ENCODE results near the gene SPRR2G.
"Not testable (repeated sequence)": the region's sequence is repeated elsewhere in the genome, so short reads cannot be mapped to it uniquely, and the experiment has no call there.

SPRR2G gene

GRCh38 chr1:153150846-153151245 is at the start of gene SPRR2G:
SPRR2G (minus strand) TSS chr1:153150890; CDS start chr1:153150110, 780 bp downstream.
- DNase-seq: no peak

GRCh38 chr1:153195216-153195615 is 44.5 kb upstream of the SPRR2G start:
- DNase-seq: no peak

- no peak for DNase-seq
Observed at GRCh38 chr1:153194331-153195050, 43.8 kb upstream of the SPRR2G start.

- DNase-seq: no peak
Observed at GRCh38 chr1:153192697-153193096, 42.0 kb upstream of the SPRR2G start.

GRCh38 chr1:153190373-153190772 is 39.7 kb upstream of the SPRR2G start:
- DNase-seq: no peak

- DNase-seq: not testable (repeated sequence)
Observed at GRCh38 chr1:153188301-153188700, 37.6 kb upstream of the SPRR2G start.

GRCh38 chr1:153180556-153180955 is 29.9 kb upstream of the SPRR2G start:
- no peak for DNase-seq

- DNase-seq: no peak
Observed at GRCh38 chr1:153178922-153179321, 28.2 kb upstream of the SPRR2G start.

- DNase-seq: no peak
Observed at GRCh38 chr1:153174624-153175023, 23.9 kb upstream of the SPRR2G start.

- DNase-seq: no peak
Observed at GRCh38 chr1:153168686-153169085, 18.0 kb upstream of the SPRR2G start.

- DNase-seq: no peak
Observed at GRCh38 chr1:153155541-153155940, 4.9 kb upstream of the SPRR2G start.

GRCh38 chr1:153152481-153152880 is 1.8 kb upstream of the SPRR2G start:
- DNase-seq: no peak

GRCh38 chr1:153141377-153141776 is 9.3 kb downstream of the SPRR2G start:
- no peak for DNase-seq

GRCh38 chr1:153140484-153140883 is 10.2 kb downstream of the SPRR2G start:
- DNase-seq: no peak

GRCh38 chr1:153133743-153134142 is 16.9 kb downstream of the SPRR2G start:
- DNase-seq: no peak

GRCh38 chr1:153133267-153133666 is 17.4 kb downstream of the SPRR2G start:
- DNase-seq: no peak

GRCh38 chr1:153128688-153129087 is 22.0 kb downstream of the SPRR2G start:
- DNase-seq: not testable (repeated sequence)

GRCh38 chr1:153127296-153127695 is 23.4 kb downstream of the SPRR2G start:
- no peak for DNase-seq

- no peak for DNase-seq
Observed at GRCh38 chr1:153125536-153125935, 25.2 kb downstream of the SPRR2G start.

GRCh38 chr1:153123793-153124192 is 26.9 kb downstream of the SPRR2G start:
- DNase-seq: not testable (repeated sequence)

- DNase-seq: no peak
Observed at GRCh38 chr1:153122831-153123421, 27.8 kb downstream of the SPRR2G start.

GRCh38 chr1:153120945-153121344 is 29.7 kb downstream of the SPRR2G start:
- DNase-seq: no peak

GRCh38 chr1:153119491-153119971 is 31.2 kb downstream of the SPRR2G start:
- DNase-seq: no peak

GRCh38 chr1:153115264-153115663 is 35.4 kb downstream of the SPRR2G start:
- DNase-seq: not testable (repeated sequence)

Data from hippocampal formation (tissue), 2 donors.